Gastroesophageal sphincter (tissue), 4 donors: ENCODE data around the gene NOTCH2. TPM values are rescaled to one million over a fixed set of nuclear protein-coding genes. Genes with fewer than 3 reads are reported as not detected.

Experiments used
- ATAC-seq: fragments of 150-250 bp; one replicate; pipeline ENCODE4 v1.9.1; 2016; ENCODE audit warnings: mild to moderate bottlenecking, moderate library complexity
- H3K27ac ChIP-seq, 4 donors: fragments of 200-600 bp; sonication (generic) in 3 of 4; 1 replicate in 3 of 4; 2 replicates in 1 of 4; pipeline ENCODE4 v1.5.1; 2016 to 2019
- H3K27me3 ChIP-seq: fragments of 200-600 bp; sonication (generic); one replicate; pipeline ENCODE4 v1.5.1; 2019
- H3K36me3 ChIP-seq, 2 donors: fragments of 200-600 bp; sonication (generic); one replicate each; pipeline ENCODE4 v1.5.1; 2019; ENCODE audit warnings: control low read depth in 1 of 2
- H3K4me1 ChIP-seq, 3 donors: fragments of 200-600 bp; sonication (generic); 1 replicate in 2 of 3; 2 replicates in 1 of 3; pipeline ENCODE4 v1.5.1; 2016 to 2019; ENCODE audit warnings: control low read depth in 2 of 3
- H3K4me3 ChIP-seq, 2 donors: fragments of 200-600 bp; sonication (generic); one replicate each; pipeline ENCODE4 v1.5.1; 2019; ENCODE audit warnings: mild to moderate bottlenecking in 1 of 2, moderate library complexity in 1 of 2
- H3K9me3 ChIP-seq, 3 donors: fragments of 200-600 bp; sonication (generic); one replicate each; pipeline ENCODE4 v1.5.1; 2017 to 2019; ENCODE audit warnings: control low read depth in 2 of 3
- EP300 ChIP-seq: sonication (generic); formaldehyde crosslinking; IDR thresholded peaks from one replicate; pipeline ENCODE4 v1.6.1; 2017; ENCODE audit warnings: antibody characterized with exemption, mild to moderate bottlenecking
- POLR2A ChIP-seq, 2 donors: fragments of 450-650 bp; IDR thresholded peaks; one replicate each; pipeline ENCODE4 v1.6.1; 2017; ENCODE audit warnings: antibody characterized with exemption in 2 of 2, mild to moderate bottlenecking in 2 of 2, moderate library complexity in 1 of 2
- POLR2AphosphoS5 ChIP-seq: sonication (generic); formaldehyde crosslinking; IDR thresholded peaks from one replicate; pipeline ENCODE4 v1.6.1; 2017; ENCODE audit warnings: antibody characterized with exemption
- WGBS, 2 donors: methylation state at CpG; one replicate each; pipeline ENCODE4 v1.1.5; 2018; ENCODE audit warnings: low coverage in 1 of 2; 5-methylcytosine and 5-hydroxymethylcytosine counted together
- total RNA-seq, 4 donors: library from RNA; depleted of rRNA; stranded (reverse); fragments of >200 nt; gene quantifications; one replicate each; pipeline ENCODE4 v1.1.0, GENCODE V29; 2016
- TF ChIP-seq, protein P1 (sequence below), 4 experiments: fragments of 200-600 bp in 2 of 4; fragments of 450-650 bp in 2 of 4; sonication (generic) in 1 of 4; IDR thresholded peaks; one replicate each; pipeline ENCODE4 v1.5.1; 2017 to 2019; ENCODE audit warnings: antibody characterized with exemption in 4 of 4, mild to moderate bottlenecking in 2 of 4, moderate library complexity in 2 of 4

Gene NOTCH2
- total RNA-seq, 4 donors from 2014 or later, result 79.8 to 150 (median 105) TPM

- WGBS, 2 donors, result 100% methylated on average over 1 of the region's 4 CpGs; no CpG with 5 or more reads in 1 of the 2 donors
- H3K27ac ChIP-seq, result no peak overlapping the region
- TF ChIP-seq EP300 (no peak), POLR2AphosphoS5 (no peak), POLR2A (IDR thresholded peaks at IDR 0.05) (no peak)
- TF ChIP-seq, protein P1, sequence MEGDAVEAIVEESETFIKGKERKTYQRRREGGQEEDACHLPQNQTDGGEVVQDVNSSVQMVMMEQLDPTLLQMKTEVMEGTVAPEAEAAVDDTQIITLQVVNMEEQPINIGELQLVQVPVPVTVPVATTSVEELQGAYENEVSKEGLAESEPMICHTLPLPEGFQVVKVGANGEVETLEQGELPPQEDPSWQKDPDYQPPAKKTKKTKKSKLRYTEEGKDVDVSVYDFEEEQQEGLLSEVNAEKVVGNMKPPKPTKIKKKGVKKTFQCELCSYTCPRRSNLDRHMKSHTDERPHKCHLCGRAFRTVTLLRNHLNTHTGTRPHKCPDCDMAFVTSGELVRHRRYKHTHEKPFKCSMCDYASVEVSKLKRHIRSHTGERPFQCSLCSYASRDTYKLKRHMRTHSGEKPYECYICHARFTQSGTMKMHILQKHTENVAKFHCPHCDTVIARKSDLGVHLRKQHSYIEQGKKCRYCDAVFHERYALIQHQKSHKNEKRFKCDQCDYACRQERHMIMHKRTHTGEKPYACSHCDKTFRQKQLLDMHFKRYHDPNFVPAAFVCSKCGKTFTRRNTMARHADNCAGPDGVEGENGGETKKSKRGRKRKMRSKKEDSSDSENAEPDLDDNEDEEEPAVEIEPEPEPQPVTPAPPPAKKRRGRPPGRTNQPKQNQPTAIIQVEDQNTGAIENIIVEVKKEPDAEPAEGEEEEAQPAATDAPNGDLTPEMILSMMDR (IDR thresholded peaks at IDR 0.05), result no peak
- H3K9me3 ChIP-seq, result peaks cover 0 to 5% (median 0%) of the 10 kb centered on the region in 3 donors
- H3K36me3 ChIP-seq, result no peaks in the 10 kb centered on the region
- no peak overlapping the region for H3K4me3 ChIP-seq
- H3K4me1 ChIP-seq, result no peaks in the 10 kb centered on the region
- H3K27me3 ChIP-seq, result no peaks in the 10 kb centered on the region
- no peak for ATAC-seq
These were observed 166.6 kb downstream of the NOTCH2 start for GRCh38 chr1:119902775-119903442.

GRCh38 chr1:119898981-119899720, 170.3 kb downstream of the NOTCH2 start:
- Histone ChIP-seq H3K27ac (no peak overlapping the region), H3K4me3 (no peak overlapping the region), H3K4me1 (no peaks in the 10 kb centered on the region), H3K27me3 (peaks cover 16% of the 10 kb centered on the region), H3K9me3 (no peaks in the 10 kb centered on the region), H3K36me3 (no peaks in the 10 kb centered on the region)
- ATAC-seq, result no peak
- WGBS, 2 donors, result 75 to 79% methylated on average over 3 of the region's 3 CpGs
- TF ChIP-seq, protein P1 (IDR thresholded peaks at IDR 0.05), result no peak
- TF ChIP-seq POLR2A (IDR thresholded peaks at IDR 0.05) (no peak), EP300 (no peak), POLR2AphosphoS5 (no peak)

DNA sequence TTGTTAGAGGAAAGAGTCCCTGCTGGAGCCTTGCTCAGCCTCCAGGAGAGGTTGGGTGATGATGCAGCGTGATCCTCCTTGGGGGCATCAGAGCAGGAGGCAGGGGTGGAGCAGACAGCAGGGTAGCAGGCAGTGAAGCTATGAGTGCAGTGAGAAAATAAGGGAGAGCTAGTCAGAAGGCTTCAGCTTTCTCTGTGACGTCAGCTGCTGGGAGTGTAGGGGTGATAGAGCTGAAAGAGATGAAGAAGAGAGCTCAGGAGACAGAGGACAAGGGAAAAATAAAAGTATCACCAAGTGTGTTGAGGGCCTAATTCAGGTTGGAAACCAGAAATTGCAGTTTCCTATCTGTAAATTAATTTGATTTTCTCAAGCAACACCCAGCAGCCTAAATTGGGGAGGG, 170.9 kb downstream of the NOTCH2 start:
- Histone ChIP-seq H3K27me3 (peaks cover 16% of the 10 kb centered on the region), H3K36me3 (no peaks in the 10 kb centered on the region), H3K4me3 (no peak overlapping the region), H3K27ac (no peak overlapping the region), H3K4me1 (no peaks in the 10 kb centered on the region), H3K9me3 (no peaks in the 10 kb centered on the region)
- TF ChIP-seq EP300 (no peak), POLR2A (IDR thresholded peaks at IDR 0.05) (no peak)
- WGBS, 2 donors, result 53 to 83% methylated on average over 2 of the region's 2 CpGs
- ATAC-seq, result no peak

GRCh38 chr1:119896303-119896702, 173.2 kb downstream of the NOTCH2 start, which contains the start of gene ADAM30:
TSS of gene ADAM30 (minus strand) at chr1:119896515. CDS start at chr1:119896336, 179 bp downstream.
- no peak for TF ChIP-seq POLR2AphosphoS5
- TF ChIP-seq POLR2A (IDR thresholded peaks at IDR 0.05), result no peak
- no peak for TF ChIP-seq EP300
- TF ChIP-seq, protein P1 (IDR thresholded peaks at IDR 0.05), result no peak
- no peaks in the 10 kb centered on the region for H3K36me3 ChIP-seq
- no peaks in the 10 kb centered on the region for H3K4me1 ChIP-seq
- no peaks in the 10 kb centered on the region for H3K9me3 ChIP-seq
- H3K27ac ChIP-seq, result no peak within 1 kb of the TSS
- ATAC-seq, result no peak
- no peak within 1 kb of the TSS for H3K4me3 ChIP-seq
- WGBS, 2 donors, result 51% methylated on average over 23 of the region's 24 CpGs; no CpG with 5 or more reads in 1 of the 2 donors
- peaks cover 16% of the 10 kb centered on the region for H3K27me3 ChIP-seq

DNA sequence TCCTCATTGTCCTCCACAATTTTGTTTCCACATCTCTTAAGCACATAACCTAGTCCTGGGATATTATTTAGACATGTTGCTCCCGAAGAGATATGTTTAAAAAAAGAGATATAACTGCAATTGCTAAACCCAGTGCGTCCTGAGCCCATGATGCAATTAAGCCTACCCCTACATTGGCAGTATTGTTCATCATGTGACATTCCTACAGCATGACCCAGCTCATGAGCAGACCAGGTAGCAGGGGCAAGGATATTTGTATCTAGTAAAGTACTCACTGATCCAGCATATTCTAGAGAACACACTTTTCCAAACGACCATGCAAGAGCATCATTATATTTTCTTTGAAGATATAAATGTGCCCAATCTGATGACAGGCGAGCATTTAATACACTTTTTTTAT, 174.4 kb downstream of the NOTCH2 start:
- Histone ChIP-seq H3K4me1 (no peaks in the 10 kb centered on the region), H3K27me3 (peaks cover 16% of the 10 kb centered on the region), H3K27ac (no peak overlapping the region), H3K9me3 (no peaks in the 10 kb centered on the region), H3K36me3 (no peaks in the 10 kb centered on the region), H3K4me3 (no peak overlapping the region)
- ATAC-seq, result no peak
- WGBS, 2 donors, result 75 to 80% methylated on average over 4 of the region's 4 CpGs
- TF ChIP-seq, protein P1 (IDR thresholded peaks at IDR 0.05), result no peak
- no peak for TF ChIP-seq POLR2AphosphoS5
